Testis (tissue), 3 donors: ENCODE measurements around the gene SLFN13. TPM values are rescaled to one million over a fixed set of nuclear protein-coding genes. Genes with fewer than 3 reads are reported as not detected.
"Not testable (repeated sequence)": the region's sequence is repeated elsewhere in the genome, so short reads cannot be mapped to it uniquely, and the experiment has no call there.

Experiments used
- DNase-seq: peaks from one replicate; pipeline ENCODE4 v3.0.0-alpha.2; 2019
- H3K27ac ChIP-seq, 2 donors: fragments of 200-600 bp; sonication (generic); one replicate each; pipeline ENCODE4 v1.5.1; 2019
- H3K27me3 ChIP-seq: fragments of 200-600 bp; sonication (generic); one replicate; pipeline ENCODE4 v1.5.1; 2019
- H3K36me3 ChIP-seq: fragments of 200-600 bp; sonication (generic); one replicate; pipeline ENCODE4 v1.5.1; 2017; ENCODE audit warnings: low read depth; ENCODE audit errors: missing control alignments
- H3K4me1 ChIP-seq: fragments of 200-600 bp; sonication (generic); one replicate; pipeline ENCODE4 v1.5.1; 2019
- H3K4me3 ChIP-seq, 2 donors: fragments of 200-600 bp; sonication (generic); one replicate each; pipeline ENCODE4 v1.5.1; 2017 to 2019
- H3K9me3 ChIP-seq: fragments of 200-600 bp; sonication (generic); one replicate; pipeline ENCODE4 v1.5.1; 2017
- CTCF ChIP-seq, 3 experiments: fragments of 450-650 bp in 2 of 3; fragments of 200-600 bp in 1 of 3; sonication (generic) in 1 of 3; IDR thresholded peaks; one replicate each; pipeline ENCODE4 v1.5.1; 2016 to 2019; ENCODE audit warnings: antibody characterized with exemption in 3 of 3, mild to moderate bottlenecking in 2 of 3, moderate library complexity in 1 of 3
- POLR2A ChIP-seq: fragments of 450-650 bp; IDR thresholded peaks from one replicate; pipeline ENCODE4 v1.6.1; 2017; ENCODE audit warnings: antibody characterized with exemption, mild to moderate bottlenecking, moderate library complexity
- WGBS, 2 donors: methylation state at CpG; one replicate each; pipeline ENCODE4 v1.1.5; 2018; 5-methylcytosine and 5-hydroxymethylcytosine counted together
- intact Hi-C: fragments of 100-400 bp; cut with DNase I; formaldehyde crosslinking; loops from one replicate; pipeline ENCODE4 v1.15.1; 2023; ENCODE audit warnings: low total_unique reads
- polyA plus RNA-seq: library from polyadenylated mRNA; stranded (reverse); fragments of 350-450 nt; fragmentation: Illumina TruSeq; extraction: RNeasy Lipid Tissue Mini Kit (QIAGEN cat#74804); gene quantifications from one replicate; pipeline ENCODE4 v1.2.3, GENCODE V29; 2014; ENCODE audit warnings: low read depth, low replicate concordance; ENCODE audit not compliant: insufficient read depth
- total RNA-seq, 2 donors: library from RNA; depleted of rRNA; stranded (reverse); fragments of >200 nt; gene quantifications; one replicate each; pipeline ENCODE4 v1.2.3, GENCODE V29; 2016

SLFN13 gene
- total and polyA plus RNA-seq, 3 donors from 2014 or later = 2.2 to 2.6 (median 2.5) TPM

GRCh38 chr17:35423761-35424160, 24.8 kb downstream of the SLFN13 start:
- TF ChIP-seq CTCF (IDR thresholded peaks at IDR 0.05) (no peak), POLR2A (no peak)
- Histone ChIP-seq H3K4me3 (no peak overlapping the region), H3K36me3 (no peaks in the 10 kb centered on the region), H3K4me1 (no peaks in the 10 kb centered on the region), H3K9me3 (no peaks in the 10 kb centered on the region), H3K27me3 (no peaks in the 10 kb centered on the region), H3K27ac (no peak overlapping the region)
- DNase-seq = no peak
- WGBS, 2 donors = 80 to 96% methylated on average over 4 of the region's 4 CpGs
- intact Hi-C loops = no loop called here

- intact Hi-C loops, H3K4me3 ChIP-seq, H3K27me3 ChIP-seq, H3K27ac ChIP-seq, H3K4me1 ChIP-seq, H3K9me3 ChIP-seq, DNase-seq, H3K36me3 ChIP-seq: not testable (repeated sequence)
- 64 to 71% methylated on average over 9 of the region's 9 CpGs for WGBS, 2 donors
Observed at GRCh38 chr17:35421069-35421468, 27.5 kb downstream of the SLFN13 start.

- DNase-seq = no peak
- intact Hi-C loops = no loop called here
- no peak for TF ChIP-seq CTCF (IDR thresholded peaks at IDR 0.05)
- no peak for TF ChIP-seq POLR2A
- Histone ChIP-seq H3K9me3 (no peaks in the 10 kb centered on the region), H3K36me3 (no peaks in the 10 kb centered on the region), H3K27ac (no peak overlapping the region), H3K4me3 (no peak overlapping the region), H3K4me1 (no peaks in the 10 kb centered on the region), H3K27me3 (no peaks in the 10 kb centered on the region)
- WGBS, 2 donors = 87 to 88% methylated on average over 2 of the region's 2 CpGs
Observed at GRCh38 chr17:35416659-35417058, 31.9 kb downstream of the SLFN13 start.

GRCh38 chr17:35414707-35415106, 33.9 kb downstream of the SLFN13 start:
- intact Hi-C loops, H3K4me1 ChIP-seq, H3K27ac ChIP-seq, H3K9me3 ChIP-seq, DNase-seq, H3K27me3 ChIP-seq, H3K4me3 ChIP-seq, H3K36me3 ChIP-seq: not testable (repeated sequence)
- 94 to 98% methylated on average over 2 of the region's 2 CpGs for WGBS, 2 donors

GRCh38 chr17:35414247-35414646, 34.3 kb downstream of the SLFN13 start:
- no peak overlapping the region for H3K27ac ChIP-seq
- H3K4me3 ChIP-seq = no peak overlapping the region
- WGBS, 2 donors = 97 to 100% methylated on average over 1 of the region's 1 CpG
- DNase-seq = no peak
- intact Hi-C loops = no loop called here
- H3K27me3 ChIP-seq = no peaks in the 10 kb centered on the region
- H3K9me3 ChIP-seq = no peaks in the 10 kb centered on the region
- H3K4me1 ChIP-seq = no peaks in the 10 kb centered on the region
- TF ChIP-seq POLR2A = no peak
- no peak for TF ChIP-seq CTCF (IDR thresholded peaks at IDR 0.05)
- no peaks in the 10 kb centered on the region for H3K36me3 ChIP-seq

- H3K27ac ChIP-seq = no peak overlapping the region
- WGBS, 2 donors = 58 to 64% methylated on average over 25 of the region's 26 CpGs
- peak; percentile 21 for DNase-seq
- no peaks in the 10 kb centered on the region for H3K9me3 ChIP-seq
- H3K4me1 ChIP-seq = no peaks in the 10 kb centered on the region
- H3K27me3 ChIP-seq = no peaks in the 10 kb centered on the region
- no peaks in the 10 kb centered on the region for H3K36me3 ChIP-seq
- TF ChIP-seq CTCF (IDR thresholded peaks at IDR 0.05) (no peak), POLR2A (no peak)
- H3K4me3 ChIP-seq = peak overlapping the region in 1 of 2 donors; percentile 28
- intact Hi-C loops = no loop called here
Observed at GRCh38 chr17:35407531-35407930, 41.0 kb downstream of the SLFN13 start.
